HG02588 (cell line): ENCODE measurements around the gene RUVBL1.
"Not testable (repeated sequence)": the region's sequence is repeated elsewhere in the genome, so short reads cannot be mapped to it uniquely, and the experiment has no call there.

Experiments
- ATAC-seq: cut with Tn5 transposase; IDR thresholded peaks from one replicate; pipeline ENCODE4 v1.9.1; 2021; ENCODE audit warnings: mild to moderate bottlenecking, moderate library complexity; ENCODE audit not compliant: unreplicated experiment

Gene RUVBL1

GRCh38 chr3:128123538-128124368 is at the start of gene RUVBL1:
Gene RUVBL1, minus strand, starts transcription at chr3:128123812. Its CDS starts 88 bp downstream, at chr3:128123724.
- peak; percentile 98 for ATAC-seq

- ATAC-seq = no peak
These were observed 49.6 kb upstream of the RUVBL1 start for GRCh38 chr3:128173200-128173599.

DNA sequence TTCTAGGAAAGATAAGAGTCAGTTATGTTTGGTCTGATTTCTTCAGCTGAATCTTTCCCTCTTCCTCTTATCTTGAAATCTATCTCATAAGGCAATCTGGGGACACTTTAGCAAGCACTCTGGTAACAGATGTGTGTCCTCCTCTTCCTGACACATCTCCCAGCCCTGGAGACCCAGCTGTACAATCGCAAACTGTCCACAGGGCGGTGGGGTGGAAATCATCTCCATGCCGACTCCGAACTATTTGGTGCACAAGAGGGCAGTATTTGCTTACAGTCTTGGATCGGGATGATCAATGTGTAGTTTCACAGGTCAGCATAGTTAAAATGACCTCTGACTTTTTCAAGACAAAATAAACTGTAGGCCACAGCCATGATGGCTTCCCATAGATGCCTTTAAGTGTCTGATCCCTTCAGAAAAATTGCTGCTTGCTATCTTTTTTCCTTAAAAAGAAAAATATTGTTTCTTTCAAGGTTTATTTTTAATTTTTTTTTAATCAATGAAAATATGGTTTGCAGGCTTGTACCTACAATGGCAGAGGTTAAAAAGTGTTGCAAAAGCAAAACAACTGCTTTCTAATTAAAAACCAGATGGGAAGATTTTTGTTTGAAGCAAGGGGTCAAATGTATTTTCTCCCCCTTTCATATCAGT is 47.4 kb upstream of the RUVBL1 start:
- ATAC-seq = no peak

DNA sequence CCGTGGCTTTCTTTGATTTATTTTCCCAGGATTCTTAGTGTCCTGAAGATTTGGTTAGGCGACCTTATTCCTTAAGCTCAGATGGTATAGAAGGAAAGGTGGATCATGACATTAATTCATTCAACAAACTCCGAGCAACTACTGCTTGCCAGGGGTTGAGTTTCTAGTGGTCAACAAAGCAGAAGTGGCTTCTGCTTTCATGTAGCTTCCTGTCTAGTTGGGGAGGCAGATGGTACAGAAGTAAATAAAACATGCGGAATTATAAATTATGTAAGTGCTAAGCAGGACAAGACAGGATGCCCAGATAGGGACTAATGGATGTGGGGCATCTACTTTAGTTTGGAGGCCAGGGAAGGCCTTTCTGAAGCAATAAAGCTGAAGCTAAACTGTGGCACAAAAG is 45.2 kb upstream of the RUVBL1 start:
- no peak for ATAC-seq

GRCh38 chr3:128167973-128168674 is 44.5 kb upstream of the RUVBL1 start:
- no peak for ATAC-seq

DNA sequence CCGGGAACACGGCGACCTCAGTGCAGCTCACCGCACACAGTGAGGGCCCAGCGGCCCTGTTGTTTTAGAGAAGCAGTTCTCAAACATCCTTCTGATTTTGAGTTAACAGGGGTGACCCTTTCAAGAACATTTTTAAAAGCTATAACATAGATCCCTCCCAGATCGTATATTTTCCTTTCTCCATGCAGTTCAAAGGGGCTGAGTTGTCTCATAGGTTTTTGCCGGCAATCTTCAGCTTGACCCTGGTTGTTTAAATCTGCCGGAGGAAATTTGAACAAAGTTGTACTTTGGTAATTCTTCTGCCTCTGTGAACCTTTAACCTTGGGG is 44.0 kb upstream of the RUVBL1 start:
- ATAC-seq = no peak

DNA sequence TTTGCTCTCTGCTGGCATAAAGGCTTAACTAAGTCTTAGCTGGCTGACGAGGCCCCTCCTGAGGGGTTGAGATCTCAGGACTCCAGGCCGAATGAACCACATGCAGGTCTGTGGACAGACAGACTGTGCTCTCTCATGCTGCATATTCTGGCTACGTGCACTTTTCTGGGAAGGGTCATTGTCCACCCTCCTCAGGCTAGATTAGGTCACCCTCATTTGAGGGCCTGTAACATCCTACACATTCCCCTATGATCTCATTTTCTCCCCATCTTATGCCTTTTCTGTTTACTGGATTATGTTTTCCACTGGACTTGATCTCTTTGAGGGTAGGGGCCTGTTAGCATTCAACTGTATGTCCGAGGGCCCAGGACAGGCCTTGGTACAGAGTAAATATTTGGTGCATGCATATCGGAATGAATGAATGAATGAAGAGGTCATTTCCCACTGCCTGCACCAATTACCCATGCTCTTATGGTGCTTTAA is 43.4 kb upstream of the RUVBL1 start:
- no peak for ATAC-seq

DNA sequence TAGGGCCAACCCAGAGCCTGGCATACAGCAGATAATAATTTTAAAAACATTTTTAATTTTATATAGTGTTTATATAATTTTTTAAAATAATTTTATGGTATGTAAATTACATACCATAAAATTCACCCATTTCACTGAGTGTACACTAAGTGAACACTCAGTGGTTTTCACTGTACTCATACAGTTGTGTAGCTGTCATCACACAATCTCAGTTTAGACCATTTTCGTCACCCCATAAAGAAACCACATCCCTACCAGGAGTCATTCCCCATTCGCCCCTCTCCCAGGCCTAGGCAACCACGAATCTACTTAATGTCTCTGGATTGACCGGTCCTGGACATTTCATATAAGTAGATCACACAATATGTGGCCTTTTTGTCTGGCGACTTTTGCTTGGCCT is 39.8 kb upstream of the RUVBL1 start:
- no peak for ATAC-seq

- no peak for ATAC-seq
These were observed 37.0 kb upstream of the RUVBL1 start for GRCh38 chr3:128160661-128161060.

DNA sequence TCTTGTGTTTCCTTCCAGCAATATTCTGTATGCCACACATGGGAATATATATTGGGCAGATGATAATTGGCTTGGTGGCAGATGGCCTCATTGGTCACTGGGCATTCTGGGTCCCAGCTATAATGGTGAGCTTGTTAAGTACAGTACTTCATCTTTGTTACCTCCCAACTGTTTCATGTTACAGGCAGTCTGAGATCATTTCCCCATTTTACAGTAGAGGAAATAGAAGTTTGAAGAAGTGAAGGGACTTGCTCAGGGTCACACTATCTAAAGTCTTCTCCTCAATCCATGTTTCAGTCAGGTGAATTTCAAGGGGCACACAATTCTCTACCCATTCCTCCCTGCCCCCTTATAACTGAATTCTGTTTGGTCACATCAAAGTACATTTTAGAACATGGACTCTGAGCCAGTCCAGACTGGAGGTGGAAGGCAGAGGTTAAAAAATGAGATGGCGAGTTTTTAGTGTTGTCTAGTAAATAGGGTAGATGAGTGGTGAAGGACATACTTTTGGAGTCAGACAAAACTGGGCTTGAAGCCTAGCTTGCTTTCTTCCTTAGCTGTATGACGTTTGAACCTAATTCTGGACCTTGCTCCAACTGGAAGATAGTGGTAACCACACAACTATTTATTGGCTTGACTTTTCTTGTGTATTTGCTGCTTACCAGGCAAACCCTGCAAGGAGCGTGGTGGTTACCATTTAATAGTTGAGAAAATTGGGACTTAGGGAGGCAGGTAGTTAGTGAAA is 32.2 kb upstream of the RUVBL1 start:
- ATAC-seq = no peak

DNA sequence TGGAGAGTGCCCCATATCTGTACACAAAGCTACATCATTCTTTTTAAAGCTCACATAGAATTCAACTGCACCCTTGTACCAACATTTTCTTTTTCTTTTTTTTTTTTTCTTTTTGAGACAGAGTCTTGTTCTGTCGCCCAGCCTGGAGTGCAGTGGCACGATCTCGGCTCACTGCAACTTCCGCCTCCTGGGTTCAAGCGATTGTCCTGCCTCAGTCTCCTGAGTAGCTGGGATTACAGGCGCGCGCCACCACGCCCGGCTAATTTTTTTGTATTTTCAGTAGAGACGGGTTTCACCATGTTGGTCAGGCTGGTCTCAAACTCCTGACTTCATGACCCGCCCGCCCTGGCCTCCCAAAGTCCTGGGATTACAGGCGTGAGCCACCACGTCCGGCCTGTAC is 30.7 kb upstream of the RUVBL1 start:
- ATAC-seq = not testable (repeated sequence)

DNA sequence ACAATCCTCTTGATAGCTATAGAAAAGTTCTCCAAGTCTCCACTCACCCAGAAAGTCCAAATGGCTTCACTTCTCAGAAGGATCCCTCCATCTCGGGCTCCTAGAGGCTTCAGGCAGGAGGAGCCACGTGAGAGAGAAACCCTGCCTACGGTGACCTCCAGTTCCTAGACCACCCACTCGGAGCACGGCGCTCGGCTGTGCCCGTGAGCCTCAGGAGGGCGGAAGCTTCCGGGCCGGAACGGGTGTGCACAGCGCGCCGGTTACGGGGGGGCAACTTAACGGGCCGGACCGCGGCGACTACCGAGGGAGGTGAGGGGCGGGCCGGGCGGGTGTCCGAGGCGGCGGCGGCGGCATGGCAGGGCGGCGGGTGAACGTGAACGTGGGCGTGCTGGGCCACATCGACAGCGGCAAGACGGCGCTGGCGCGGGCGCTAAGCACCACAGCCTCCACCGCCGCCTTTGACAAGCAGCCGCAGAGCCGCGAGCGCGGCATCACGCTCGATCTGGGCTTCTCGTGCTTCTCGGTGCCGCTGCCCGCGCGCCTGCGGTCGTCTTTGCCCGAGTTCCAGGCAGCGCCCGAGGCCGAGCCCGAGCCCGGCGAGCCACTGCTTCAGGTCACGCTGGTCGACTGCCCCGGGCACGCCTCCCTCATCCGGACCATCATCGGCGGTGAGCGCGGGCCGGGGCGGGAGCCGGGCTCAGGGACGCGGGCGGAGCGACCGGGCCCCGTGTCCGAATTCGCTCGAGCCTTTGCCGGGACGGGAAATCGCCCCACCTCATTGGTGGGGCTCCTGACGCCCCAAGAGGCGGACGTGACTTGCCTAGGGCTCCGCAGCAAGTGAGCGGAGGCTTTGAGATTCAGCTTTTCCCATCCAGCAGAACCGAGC is 29.8 kb upstream of the RUVBL1 start, which contains the start of gene EEFSEC:
TSS of gene EEFSEC (plus strand) at position 326 of the 886 bp plus-strand sequence. CDS start at position 353, 27 bp downstream.
- ATAC-seq = peak; percentile 91

- ATAC-seq = peak; percentile 33
These were observed 29.0 kb upstream of the RUVBL1 start for GRCh38 chr3:128152419-128153155.

DNA sequence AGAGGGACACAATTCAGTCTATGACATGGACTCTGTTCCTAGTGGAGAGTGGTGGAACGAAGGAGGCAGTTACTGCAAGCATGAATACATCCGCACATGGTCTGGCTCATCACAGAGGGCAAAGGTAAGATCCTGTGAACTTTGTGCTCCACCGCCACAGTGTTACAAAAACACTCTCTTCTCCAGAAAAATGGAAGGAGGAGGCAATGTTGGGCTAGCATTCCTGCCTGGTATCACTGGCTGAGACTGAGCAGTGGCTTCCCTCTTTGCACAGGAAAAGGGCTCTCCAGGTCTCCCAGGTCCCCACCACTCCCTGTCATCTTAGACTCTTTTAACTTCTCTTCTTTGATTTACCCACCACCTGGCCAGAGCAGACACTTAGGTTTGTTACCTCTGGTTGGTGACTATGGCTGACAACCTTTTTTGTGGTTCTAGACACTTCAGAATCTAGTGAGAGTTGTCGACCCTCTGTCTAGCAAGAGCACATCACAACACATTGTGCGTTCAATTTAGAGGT is 28.2 kb upstream of the RUVBL1 start:
- no peak for ATAC-seq

DNA sequence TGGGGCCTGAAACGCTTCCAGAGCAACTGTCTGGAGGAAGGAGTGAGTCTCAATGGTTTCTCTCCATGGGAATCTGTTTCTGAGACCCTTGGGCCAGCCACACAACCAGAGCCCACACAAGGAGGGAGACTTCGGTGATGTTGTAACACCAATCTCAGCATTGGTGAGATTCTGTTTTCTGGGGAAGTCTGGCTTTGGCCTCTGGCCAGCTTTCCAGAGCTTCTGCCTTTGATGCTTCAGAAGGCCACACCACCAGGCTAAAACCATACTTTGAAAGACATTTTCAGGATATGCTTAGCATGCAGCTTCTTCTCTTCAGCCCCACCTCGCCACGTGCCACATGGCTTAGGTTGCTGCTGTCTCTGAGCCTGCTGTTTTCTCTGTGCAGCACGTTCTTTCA is 26.0 kb upstream of the RUVBL1 start:
- no peak for ATAC-seq

- no peak for ATAC-seq
These were observed 22.6 kb upstream of the RUVBL1 start for GRCh38 chr3:128146201-128146600.

GRCh38 chr3:128145279-128145678 is 21.7 kb upstream of the RUVBL1 start:
- no peak for ATAC-seq

GRCh38 chr3:128144512-128145187 is 21.0 kb upstream of the RUVBL1 start:
- no peak for ATAC-seq
